ENCODE data around the gene CHRNA9.

DNA sequence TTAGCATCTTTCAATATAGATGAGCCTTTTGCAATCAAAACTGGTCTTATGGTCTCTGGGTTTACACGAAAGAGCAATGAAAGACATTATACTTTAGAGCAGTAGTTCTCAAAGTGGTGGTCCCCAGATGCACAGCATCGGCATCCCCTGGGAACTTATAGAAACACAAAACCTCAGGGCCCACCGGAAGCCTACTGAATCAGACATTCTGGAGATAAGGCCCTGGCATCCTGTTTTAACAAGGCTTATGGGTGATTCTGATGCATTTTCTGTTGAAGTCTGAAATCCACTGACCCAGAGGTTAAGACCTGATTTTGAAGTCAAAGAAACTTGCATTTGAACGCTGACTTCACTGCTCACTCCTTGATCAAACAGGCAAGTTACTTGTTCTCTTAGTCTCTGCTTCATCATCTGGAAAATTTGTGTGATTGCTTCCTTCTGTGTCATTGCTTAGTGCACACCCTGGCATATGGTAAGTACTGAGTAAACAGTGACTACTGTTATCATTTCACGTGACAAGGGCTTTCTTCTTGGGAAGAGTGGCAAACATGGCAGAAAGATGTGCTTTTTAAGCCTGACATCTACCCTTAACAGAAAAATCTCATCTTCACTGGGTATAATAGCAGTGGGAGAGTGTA lies 14.5 kb downstream of the CHRNA9 start:
- TF ChIP-seq, protein P1, sequence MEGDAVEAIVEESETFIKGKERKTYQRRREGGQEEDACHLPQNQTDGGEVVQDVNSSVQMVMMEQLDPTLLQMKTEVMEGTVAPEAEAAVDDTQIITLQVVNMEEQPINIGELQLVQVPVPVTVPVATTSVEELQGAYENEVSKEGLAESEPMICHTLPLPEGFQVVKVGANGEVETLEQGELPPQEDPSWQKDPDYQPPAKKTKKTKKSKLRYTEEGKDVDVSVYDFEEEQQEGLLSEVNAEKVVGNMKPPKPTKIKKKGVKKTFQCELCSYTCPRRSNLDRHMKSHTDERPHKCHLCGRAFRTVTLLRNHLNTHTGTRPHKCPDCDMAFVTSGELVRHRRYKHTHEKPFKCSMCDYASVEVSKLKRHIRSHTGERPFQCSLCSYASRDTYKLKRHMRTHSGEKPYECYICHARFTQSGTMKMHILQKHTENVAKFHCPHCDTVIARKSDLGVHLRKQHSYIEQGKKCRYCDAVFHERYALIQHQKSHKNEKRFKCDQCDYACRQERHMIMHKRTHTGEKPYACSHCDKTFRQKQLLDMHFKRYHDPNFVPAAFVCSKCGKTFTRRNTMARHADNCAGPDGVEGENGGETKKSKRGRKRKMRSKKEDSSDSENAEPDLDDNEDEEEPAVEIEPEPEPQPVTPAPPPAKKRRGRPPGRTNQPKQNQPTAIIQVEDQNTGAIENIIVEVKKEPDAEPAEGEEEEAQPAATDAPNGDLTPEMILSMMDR (IDR thresholded peaks at IDR 0.05; ENCODE audit: insufficient read depth, low read length, poor library complexity, severe bottlenecking): no peak
- TF ChIP-seq EZH2phosphoT487 (conservative IDR thresholded peaks at IDR 0.05; ENCODE audit: low read length): no peak
